Measurements from ENCODE around the gene NCK2. TPM values are rescaled to one million over a fixed set of nuclear protein-coding genes. Genes with fewer than 3 reads are reported as not detected.
A peak's percentile ranks its signal among the peaks of the same experiment; 100 is the strongest.

Gene NCK2
- total and polyA plus RNA-seq, 2 experiments from 2014 or later, result 72.6 to 100 TPM

DNA sequence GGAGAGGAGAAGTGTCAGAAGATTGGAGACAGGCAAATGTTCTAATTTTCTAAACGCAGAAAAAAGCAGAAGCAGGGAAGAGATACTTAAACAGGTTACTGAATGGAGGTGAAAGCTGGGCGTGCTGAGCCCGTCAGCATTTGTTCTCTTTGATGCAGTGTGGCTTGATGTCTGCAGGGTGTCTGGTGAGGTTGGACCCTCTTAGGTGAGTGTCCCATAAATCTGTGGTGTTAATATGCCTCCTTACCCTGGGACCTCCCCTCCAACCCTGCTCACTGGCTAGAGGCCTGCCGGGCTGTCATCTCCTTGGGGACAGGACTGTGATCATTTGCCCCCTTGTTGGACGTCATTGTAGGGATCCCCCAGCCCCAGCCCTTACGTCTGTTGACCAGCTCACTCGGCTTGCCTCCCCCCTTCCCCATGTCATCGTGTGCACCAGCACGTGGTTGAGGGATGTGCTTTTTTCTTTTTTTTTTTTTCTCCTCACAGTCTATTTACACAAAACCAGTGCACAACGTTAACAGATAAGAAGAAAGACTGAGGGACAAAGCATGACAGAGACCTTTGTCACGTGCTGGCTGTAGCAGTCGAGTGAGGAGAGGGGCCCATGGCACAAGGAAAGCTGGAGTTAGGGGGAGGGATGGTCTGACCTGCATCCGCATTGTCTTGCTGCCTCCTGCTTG lies 56.4 kb downstream of the NCK2 start:
- WGBS (ENCODE audit: low lambda C conversion rate, missing lambda C conversion rate), result 71% methylated on average over 13 of the region's 13 CpGs

GRCh38 chr2:105801961-105802360 lies 57.2 kb downstream of the NCK2 start:
- WGBS (ENCODE audit: low lambda C conversion rate, missing lambda C conversion rate), result 76% methylated on average over 4 of the region's 4 CpGs
- H3K9me3 ChIP-seq (ENCODE audit: low read depth), result no peaks in the 10 kb centered on the region
- peaks cover 100% of the 10 kb centered on the region for H3K79me2 ChIP-seq
- H3K4me2 ChIP-seq, result no peak overlapping the region
- peaks cover 80% of the 10 kb centered on the region for H4K20me1 ChIP-seq (ENCODE audit: insufficient read depth, poor library complexity, severe bottlenecking)
- H3K4me3 ChIP-seq, result no peak overlapping the region
- H3K27me3 ChIP-seq, result no peaks in the 10 kb centered on the region
- no peak overlapping the region for H2AFZ ChIP-seq
- no peak overlapping the region for H3K27ac ChIP-seq
- DNase-seq (ENCODE audit: low spot score), result no peak
- H3K9me2 ChIP-seq (replicated peaks; ENCODE audit: insufficient read depth), result no peaks in the 10 kb centered on the region
- no peaks in the 10 kb centered on the region for H3K36me3 ChIP-seq (replicated peaks; ENCODE audit: insufficient read depth, low read depth)
- H3K4me1 ChIP-seq (ENCODE audit: insufficient read depth), result peaks cover 47% of the 10 kb centered on the region
- TF ChIP-seq EZH2phosphoT487 (IDR thresholded peaks at IDR 0.05; ENCODE audit: low read depth, severe bottlenecking, unreplicated experiment) (no peak), EZH2 (IDR thresholded peaks at IDR 0.05; ENCODE audit: borderline replicate concordance) (no peak), CTCF (IDR thresholded peaks at IDR 0.05; ENCODE audit: poor library complexity) (no peak)

More for the DNA sequence above, 56.4 kb downstream of the NCK2 start:
- no peak for DNase-seq (ENCODE audit: low spot score)
- Histone ChIP-seq H3K27ac (peak overlapping the region; percentile 55), H3K79me2 (peaks cover 100% of the 10 kb centered on the region), H3K4me2 (no peak overlapping the region), H3K4me1 (ENCODE audit: insufficient read depth) (peaks cover 56% of the 10 kb centered on the region), H2AFZ (no peak overlapping the region), H3K4me3 (no peak overlapping the region), H3K9me2 (replicated peaks; ENCODE audit: insufficient read depth) (no peaks in the 10 kb centered on the region), H3K36me3 (replicated peaks; ENCODE audit: insufficient read depth, low read depth) (no peaks in the 10 kb centered on the region), H3K9me3 (ENCODE audit: low read depth) (no peaks in the 10 kb centered on the region), H3K27me3 (no peaks in the 10 kb centered on the region), H4K20me1 (ENCODE audit: insufficient read depth, poor library complexity, severe bottlenecking) (peaks cover 81% of the 10 kb centered on the region)
- TF ChIP-seq EZH2 (IDR thresholded peaks at IDR 0.05; ENCODE audit: borderline replicate concordance) (no peak), EZH2phosphoT487 (IDR thresholded peaks at IDR 0.05; ENCODE audit: low read depth, severe bottlenecking, unreplicated experiment) (no peak), CTCF (IDR thresholded peaks at IDR 0.05; ENCODE audit: poor library complexity) (no peak)

GRCh38 chr2:105802587-105802986 lies 57.9 kb downstream of the NCK2 start:
- peaks cover 41% of the 10 kb centered on the region for H3K4me1 ChIP-seq (ENCODE audit: insufficient read depth)
- H3K79me2 ChIP-seq, result peaks cover 100% of the 10 kb centered on the region
- TF ChIP-seq EZH2 (IDR thresholded peaks at IDR 0.05; ENCODE audit: borderline replicate concordance), result no peak
- TF ChIP-seq EZH2phosphoT487 (IDR thresholded peaks at IDR 0.05; ENCODE audit: low read depth, severe bottlenecking, unreplicated experiment), result no peak
- no peak for TF ChIP-seq CTCF (IDR thresholded peaks at IDR 0.05; ENCODE audit: poor library complexity)
- no peaks in the 10 kb centered on the region for H3K9me2 ChIP-seq (replicated peaks; ENCODE audit: insufficient read depth)
- no peaks in the 10 kb centered on the region for H3K27me3 ChIP-seq
- WGBS (ENCODE audit: low lambda C conversion rate, missing lambda C conversion rate), result 83% methylated on average over 7 of the region's 7 CpGs
- H3K4me2 ChIP-seq, result no peak overlapping the region
- no peaks in the 10 kb centered on the region for H3K9me3 ChIP-seq (ENCODE audit: low read depth)
- no peak overlapping the region for H3K4me3 ChIP-seq
- no peaks in the 10 kb centered on the region for H3K36me3 ChIP-seq (replicated peaks; ENCODE audit: insufficient read depth, low read depth)
- no peak overlapping the region for H3K27ac ChIP-seq
- H2AFZ ChIP-seq, result no peak overlapping the region
- DNase-seq (ENCODE audit: low spot score), result no peak
- peaks cover 75% of the 10 kb centered on the region for H4K20me1 ChIP-seq (ENCODE audit: insufficient read depth, poor library complexity, severe bottlenecking)
